RCC 7860 (cell line): Measurements from ENCODE around the gene NLE1.
"Not testable (repeated sequence)": the region's sequence is repeated elsewhere in the genome, so short reads cannot be mapped to it uniquely, and the experiment has no call there.

Experiments
- DNase-seq: peaks from one replicate; pipeline ENCODE4 v3.0.0-alpha.2; 2015; ENCODE audit warnings: low spot score
- FAIRE-seq: peaks from 2 replicates; lab custom pipeline; 2012; peaks lifted over from hg19 to GRCh38; lab: Jason Lieb, UNC

The NLE1 gene

GRCh38 chr17:35141681-35142466 is at the start of gene NLE1:
Gene NLE1 (minus strand): TSS chr17:35142303. CDS start chr17:35142275, 28 bp downstream.
- no peak for FAIRE-seq

GRCh38 chr17:35191001-35191695 is 49.0 kb upstream of the NLE1 start:
- no peak for FAIRE-seq

More at GRCh38 chr17:35141681-35142466, at the start of gene NLE1:
- peak; percentile 61 for DNase-seq

GRCh38 chr17:35189291-35189690 is 47.2 kb upstream of the NLE1 start:
- no peak for FAIRE-seq
- DNase-seq, result no peak

More at GRCh38 chr17:35191001-35191695, 49.0 kb upstream of the NLE1 start:
- no peak for DNase-seq

- FAIRE-seq (no peak), DNase-seq (no peak)
Observed at GRCh38 chr17:35188111-35188510, 46.0 kb upstream of the NLE1 start.

- DNase-seq, result no peak
- no peak for FAIRE-seq
Observed at GRCh38 chr17:35187481-35187880, 45.4 kb upstream of the NLE1 start.

GRCh38 chr17:35185849-35186248 is 43.7 kb upstream of the NLE1 start:
- FAIRE-seq (no peak), DNase-seq (no peak)

GRCh38 chr17:35184274-35184673 is 42.2 kb upstream of the NLE1 start:
- FAIRE-seq (no peak), DNase-seq (no peak)

GRCh38 chr17:35183332-35183731 is 41.2 kb upstream of the NLE1 start:
- FAIRE-seq (no peak), DNase-seq (no peak)

GRCh38 chr17:35179379-35179778 is 37.3 kb upstream of the NLE1 start:
- FAIRE-seq, DNase-seq: not testable (repeated sequence)

- FAIRE-seq (no peak), DNase-seq (no peak)
Observed at GRCh38 chr17:35176897-35177296, 34.8 kb upstream of the NLE1 start.

- no peak for DNase-seq
- no peak for FAIRE-seq
Observed at GRCh38 chr17:35175638-35176415, 33.7 kb upstream of the NLE1 start.

GRCh38 chr17:35174835-35175334 is 32.8 kb upstream of the NLE1 start:
- FAIRE-seq (no peak), DNase-seq (no peak)

GRCh38 chr17:35172321-35172720 is 30.2 kb upstream of the NLE1 start:
- DNase-seq, FAIRE-seq: not testable (repeated sequence)

GRCh38 chr17:35171834-35172233 is 29.7 kb upstream of the NLE1 start:
- FAIRE-seq, result no peak
- no peak for DNase-seq

- FAIRE-seq (no peak), DNase-seq (no peak)
Observed at GRCh38 chr17:35170968-35171771, 29.1 kb upstream of the NLE1 start.

GRCh38 chr17:35169835-35170363 is 27.8 kb upstream of the NLE1 start:
- FAIRE-seq, result no peak
- no peak for DNase-seq

- FAIRE-seq (no peak), DNase-seq (peak; percentile 42)
Observed at GRCh38 chr17:35167666-35168065, 25.6 kb upstream of the NLE1 start.

- no peak for DNase-seq
Observed at GRCh38 chr17:35167046-35167445, 24.9 kb upstream of the NLE1 start.

GRCh38 chr17:35166526-35166925 is 24.4 kb upstream of the NLE1 start:
- FAIRE-seq, result no peak
- DNase-seq, result no peak

More at GRCh38 chr17:35167046-35167445, 24.9 kb upstream of the NLE1 start:
- FAIRE-seq, result no peak

- FAIRE-seq, result no peak
- no peak for DNase-seq
Observed at GRCh38 chr17:35164716-35165115, 22.6 kb upstream of the NLE1 start.
